Tibial artery (tissue), 4 donors: ENCODE results near the gene MAP3K2.

Experiments
- DNase-seq, 2 donors: peaks; one replicate each; pipeline ENCODE4 v3.0.0-alpha.2; 2019
- H3K27ac ChIP-seq, 2 donors: fragments of 200-600 bp; sonication (generic) in 1 of 2; 1 replicate in 1 of 2; 2 replicates in 1 of 2; pipeline ENCODE4 v1.5.1; 2018 to 2019; ENCODE audit warnings: mild to moderate bottlenecking in 1 of 2
- H3K27me3 ChIP-seq, 2 donors: fragments of 200-600 bp; sonication (generic) in 1 of 2; one replicate each; pipeline versions ENCODE4 v1.5.1 to v1.6.0; 2016 to 2019
- H3K36me3 ChIP-seq, 3 donors: fragments of 200-600 bp; sonication (generic) in 2 of 3; one replicate each; pipeline ENCODE4 v1.5.1; 2016 to 2019; ENCODE audit warnings: mild to moderate bottlenecking in 2 of 3
- H3K4me1 ChIP-seq, 4 donors: fragments of 200-600 bp; sonication (generic) in 2 of 4; 1 replicate in 3 of 4; 2 replicates in 1 of 4; pipeline ENCODE4 v1.5.1; 2016 to 2019
- H3K4me3 ChIP-seq, 2 donors: fragments of 200-600 bp; sonication (generic) in 1 of 2; 1 replicate in 1 of 2; 2 replicates in 1 of 2; pipeline ENCODE4 v1.5.1; 2018 to 2019; ENCODE audit warnings: mild to moderate bottlenecking in 2 of 2
- H3K9me3 ChIP-seq, 3 donors: fragments of 200-600 bp; sonication (generic) in 1 of 3; one replicate each; pipeline ENCODE4 v1.5.1; 2016 to 2019
- intact Hi-C: fragments of 100-400 bp; cut with DNase I; formaldehyde crosslinking; loops from one replicate; pipeline ENCODE4 v1.15.0; 2023; ENCODE audit warnings: low total_unique reads
- TF ChIP-seq, protein P1 (sequence below), 2 experiments: fragments of 200-600 bp in 1 of 2; fragments of 450-650 bp in 1 of 2; IDR thresholded peaks; one replicate each; pipeline ENCODE4 v1.5.1; 2017 to 2019; ENCODE audit warnings: antibody characterized with exemption in 2 of 2, mild to moderate bottlenecking in 1 of 2, moderate library complexity in 1 of 2

MAP3K2 gene

DNA sequence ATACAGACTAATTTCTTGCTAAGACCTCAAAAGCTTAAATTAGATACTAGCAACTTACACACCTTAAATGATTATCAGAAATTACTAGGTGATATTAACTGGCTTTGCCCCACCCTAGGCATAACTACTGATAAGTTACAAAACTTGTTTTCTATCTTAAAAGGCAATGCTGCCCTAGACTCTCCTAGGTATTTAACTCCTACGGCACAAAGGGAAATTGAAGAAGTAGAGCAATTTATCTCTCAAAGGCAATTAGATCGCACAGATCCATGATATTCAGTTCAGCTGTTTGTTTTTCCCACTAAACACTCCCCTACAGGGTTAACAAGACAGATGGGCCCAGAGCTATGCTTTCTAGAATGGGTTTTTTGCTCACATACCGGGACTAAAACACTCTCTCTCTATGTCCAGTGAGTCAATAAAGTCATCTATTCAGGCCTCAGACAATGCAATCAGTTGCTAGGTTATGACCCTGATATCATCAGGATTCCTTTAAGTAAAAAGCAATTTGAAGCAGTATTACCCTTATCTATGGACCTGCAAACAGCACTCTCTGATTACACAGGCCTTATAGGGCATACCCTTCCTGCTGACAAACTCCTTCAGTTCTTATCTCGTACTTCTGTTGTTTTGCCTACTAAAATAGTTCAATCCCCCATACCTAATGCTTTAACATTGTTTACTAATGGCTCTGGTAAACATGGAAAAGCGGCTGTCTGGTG lies 14.3 kb downstream of the MAP3K2 start:
- intact Hi-C loops = loop anchor here (5.0 kb wide), 1 partner anchor 44 kb away; the partner anchor contains the start of gene PROC
- peaks cover 0 to 9% (median 0%) of the 10 kb centered on the region in 3 donors for H3K9me3 ChIP-seq

DNA sequence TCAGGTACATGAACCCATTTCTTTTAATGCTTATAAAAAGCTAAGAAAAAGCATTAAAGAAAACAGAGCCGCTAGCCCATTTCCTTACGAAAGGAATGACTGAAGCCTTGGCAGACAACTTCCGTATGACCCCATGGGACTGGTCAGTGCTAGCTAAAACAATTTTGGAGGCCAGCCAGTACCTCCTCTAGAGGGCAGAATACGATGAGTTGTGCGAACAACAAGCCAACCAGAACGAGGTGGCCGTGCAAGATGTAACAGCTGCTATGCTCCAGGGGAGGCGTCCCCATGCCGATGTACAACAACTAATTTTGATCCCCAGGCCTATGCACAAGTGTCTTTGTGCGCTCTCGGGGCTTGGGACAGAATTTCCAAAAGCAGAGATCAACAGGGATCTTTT lies 16.7 kb downstream of the MAP3K2 start:
- H3K27ac ChIP-seq = peak overlapping the region; percentile 52 to 70
- no peaks in the 10 kb centered on the region for H3K27me3 ChIP-seq
- intact Hi-C loops = loop anchor here (5.0 kb wide), 1 partner anchor 46 kb away; the partner anchor contains the start of gene PROC
- TF ChIP-seq, protein P1, sequence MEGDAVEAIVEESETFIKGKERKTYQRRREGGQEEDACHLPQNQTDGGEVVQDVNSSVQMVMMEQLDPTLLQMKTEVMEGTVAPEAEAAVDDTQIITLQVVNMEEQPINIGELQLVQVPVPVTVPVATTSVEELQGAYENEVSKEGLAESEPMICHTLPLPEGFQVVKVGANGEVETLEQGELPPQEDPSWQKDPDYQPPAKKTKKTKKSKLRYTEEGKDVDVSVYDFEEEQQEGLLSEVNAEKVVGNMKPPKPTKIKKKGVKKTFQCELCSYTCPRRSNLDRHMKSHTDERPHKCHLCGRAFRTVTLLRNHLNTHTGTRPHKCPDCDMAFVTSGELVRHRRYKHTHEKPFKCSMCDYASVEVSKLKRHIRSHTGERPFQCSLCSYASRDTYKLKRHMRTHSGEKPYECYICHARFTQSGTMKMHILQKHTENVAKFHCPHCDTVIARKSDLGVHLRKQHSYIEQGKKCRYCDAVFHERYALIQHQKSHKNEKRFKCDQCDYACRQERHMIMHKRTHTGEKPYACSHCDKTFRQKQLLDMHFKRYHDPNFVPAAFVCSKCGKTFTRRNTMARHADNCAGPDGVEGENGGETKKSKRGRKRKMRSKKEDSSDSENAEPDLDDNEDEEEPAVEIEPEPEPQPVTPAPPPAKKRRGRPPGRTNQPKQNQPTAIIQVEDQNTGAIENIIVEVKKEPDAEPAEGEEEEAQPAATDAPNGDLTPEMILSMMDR (IDR thresholded peaks at IDR 0.05) = peak in 1 of 2 experiments; percentile 32
- no peak overlapping the region for H3K4me3 ChIP-seq
- peaks cover 0 to 30% (median 19%) of the 10 kb centered on the region in 4 donors for H3K4me1 ChIP-seq
- peak; percentile 75 to 90 for DNase-seq
- H3K36me3 ChIP-seq = no peaks in the 10 kb centered on the region
- H3K9me3 ChIP-seq = peaks cover 0 to 9% (median 0%) of the 10 kb centered on the region in 3 donors

More for the DNA sequence above, 14.3 kb downstream of the MAP3K2 start:
- DNase-seq = no peak
- H3K4me1 ChIP-seq = peaks cover 0 to 30% (median 19%) of the 10 kb centered on the region in 4 donors
- no peak overlapping the region for H3K4me3 ChIP-seq
- TF ChIP-seq, protein P1 (IDR thresholded peaks at IDR 0.05) = no peak
- H3K27me3 ChIP-seq = no peaks in the 10 kb centered on the region
- no peak overlapping the region for H3K27ac ChIP-seq
- no peaks in the 10 kb centered on the region for H3K36me3 ChIP-seq

DNA sequence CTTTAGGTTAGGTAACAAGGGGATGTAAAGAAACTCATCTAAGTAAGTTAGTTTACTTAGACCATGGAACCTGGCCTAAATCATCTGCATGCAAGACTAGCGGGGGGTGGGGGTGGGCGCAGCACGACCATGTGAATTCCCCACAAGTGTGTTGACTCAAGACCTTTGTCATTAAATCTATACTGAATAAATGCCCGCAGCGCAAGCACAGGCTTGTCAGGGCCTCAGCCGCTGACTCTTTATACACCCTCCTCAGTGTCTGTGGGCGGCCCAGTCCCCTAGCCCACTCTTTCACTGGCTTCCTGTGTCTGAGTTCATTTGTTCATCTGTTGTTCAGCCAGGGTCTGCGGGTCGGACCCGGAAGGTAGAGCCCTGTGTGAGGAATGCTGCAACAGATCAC lies 17.8 kb downstream of the MAP3K2 start:
- Histone ChIP-seq H3K4me3 (no peak overlapping the region), H3K4me1 (peaks cover 0 to 39% (median 24%) of the 10 kb centered on the region in 4 donors), H3K27me3 (no peaks in the 10 kb centered on the region), H3K36me3 (no peaks in the 10 kb centered on the region), H3K27ac (peak overlapping the region in 1 of 2 donors; percentile 70), H3K9me3 (peaks cover 0 to 9% (median 0%) of the 10 kb centered on the region in 3 donors)
- TF ChIP-seq, protein P1 (IDR thresholded peaks at IDR 0.05) = no peak
- DNase-seq = no peak
- intact Hi-C loops = loop anchor here (5.0 kb wide), 1 partner anchor 47 kb away; the partner anchor contains the start of gene PROC

DNA sequence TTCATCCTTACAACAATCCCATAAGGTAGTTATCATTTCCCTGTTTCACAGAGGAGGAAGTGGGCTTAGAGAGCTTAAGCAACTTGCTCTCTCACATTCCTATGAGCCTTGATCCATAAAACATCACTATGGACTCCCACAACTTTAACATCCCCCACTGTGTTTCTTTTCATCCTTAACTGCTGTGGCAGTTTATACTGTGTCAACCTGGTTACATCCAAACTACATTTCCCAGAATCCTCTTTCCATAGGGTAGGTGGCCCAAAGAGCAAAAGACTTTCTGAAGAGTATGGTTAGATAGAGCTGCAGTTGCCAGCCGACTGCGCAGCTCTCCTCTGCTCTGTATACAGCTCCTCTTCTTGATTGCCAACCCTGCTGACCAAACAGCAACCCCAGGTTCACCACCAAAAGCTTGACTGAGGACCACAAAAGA lies 22.5 kb downstream of the MAP3K2 start:
- Histone ChIP-seq H3K27me3 (no peaks in the 10 kb centered on the region), H3K36me3 (no peaks in the 10 kb centered on the region), H3K27ac (no peak overlapping the region), H3K4me1 (peaks cover 0 to 30% (median 13%) of the 10 kb centered on the region in 4 donors), H3K4me3 (no peak overlapping the region), H3K9me3 (no peaks in the 10 kb centered on the region)
- intact Hi-C loops = no loop called here
- TF ChIP-seq, protein P1 (IDR thresholded peaks at IDR 0.05) = no peak
- DNase-seq = no peak

DNA sequence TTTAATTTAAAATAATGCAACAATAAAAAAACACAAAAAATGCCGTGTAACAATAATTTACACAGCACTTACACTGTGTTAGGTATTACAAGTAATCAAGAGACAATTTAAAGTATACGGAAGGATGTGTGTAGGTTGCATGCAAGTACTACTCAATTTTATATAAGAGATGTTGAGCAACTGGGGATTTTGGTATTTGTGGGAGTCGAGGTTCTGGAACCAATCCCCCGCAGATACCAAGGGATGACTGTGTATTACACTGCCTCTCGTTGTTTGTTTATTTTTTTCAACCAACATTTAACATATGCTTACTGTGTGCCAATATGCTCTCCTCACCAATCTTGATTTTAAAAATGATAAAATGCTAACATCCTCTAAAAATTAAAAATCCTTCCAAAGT lies 24.8 kb downstream of the MAP3K2 start:
- H3K4me3 ChIP-seq = no peak overlapping the region
- H3K4me1 ChIP-seq = peaks cover 0 to 30% (median 9%) of the 10 kb centered on the region in 4 donors
- no peak overlapping the region for H3K27ac ChIP-seq
- H3K27me3 ChIP-seq = no peaks in the 10 kb centered on the region
- no peak for DNase-seq
- TF ChIP-seq, protein P1 (IDR thresholded peaks at IDR 0.05) = no peak
- intact Hi-C loops = no loop called here
- H3K36me3 ChIP-seq = no peaks in the 10 kb centered on the region
- no peaks in the 10 kb centered on the region for H3K9me3 ChIP-seq
